Nephron progenitor cell (in vitro differentiated cells): Measurements from ENCODE around the gene NR3C2.

ENCODE experiments used
- DNase-seq: peaks from one replicate; pipeline ENCODE4 v3.0.0; 2021
- H3K27ac Mint-ChIP-seq: 2 replicates; pipeline ENCODE4 v1.8.0; 2021; ENCODE audit warnings: mild to moderate bottlenecking, moderate library complexity, mixed read lengths
- H3K27me3 Mint-ChIP-seq: 2 replicates; pipeline ENCODE4 v1.8.0; 2021; ENCODE audit warnings: mild to moderate bottlenecking, low read depth, mixed read lengths; ENCODE audit not compliant: poor library complexity
- H3K36me3 Mint-ChIP-seq: 2 replicates; pipeline ENCODE4 v1.8.0; 2021; ENCODE audit warnings: low read depth, mixed read lengths
- H3K4me1 Mint-ChIP-seq: 2 replicates; pipeline ENCODE4 v1.8.0; 2021; ENCODE audit warnings: mixed read lengths
- H3K4me3 Mint-ChIP-seq: 2 replicates; pipeline ENCODE4 v1.8.0; 2021; ENCODE audit warnings: mild to moderate bottlenecking, moderate library complexity, mixed read lengths
- H3K9me3 Mint-ChIP-seq: 2 replicates; pipeline ENCODE4 v1.8.0; 2021; ENCODE audit warnings: mild to moderate bottlenecking, moderate library complexity, mixed read lengths
- TF ChIP-seq, protein P1 (sequence below): fragments of 200-600 bp; sonication (generic); IDR thresholded peaks from 2 replicates; pipeline ENCODE4 v1.5.0; 2021; ENCODE audit warnings: antibody characterized with exemption

The NR3C2 gene

GRCh38 chr4:148445071-148445859, 3.1 kb upstream of the NR3C2 start:
- Mint-ChIP-seq H3K4me1 (peaks cover 18% of the 10 kb centered on the region), H3K27me3 (peaks cover 77% of the 10 kb centered on the region), H3K36me3 (no peaks in the 10 kb centered on the region), H3K4me3 (peak overlapping the region; percentile 86), H3K27ac (no peak overlapping the region), H3K9me3 (no peaks in the 10 kb centered on the region)
- peak; percentile 78 for DNase-seq
- TF ChIP-seq, protein P1, sequence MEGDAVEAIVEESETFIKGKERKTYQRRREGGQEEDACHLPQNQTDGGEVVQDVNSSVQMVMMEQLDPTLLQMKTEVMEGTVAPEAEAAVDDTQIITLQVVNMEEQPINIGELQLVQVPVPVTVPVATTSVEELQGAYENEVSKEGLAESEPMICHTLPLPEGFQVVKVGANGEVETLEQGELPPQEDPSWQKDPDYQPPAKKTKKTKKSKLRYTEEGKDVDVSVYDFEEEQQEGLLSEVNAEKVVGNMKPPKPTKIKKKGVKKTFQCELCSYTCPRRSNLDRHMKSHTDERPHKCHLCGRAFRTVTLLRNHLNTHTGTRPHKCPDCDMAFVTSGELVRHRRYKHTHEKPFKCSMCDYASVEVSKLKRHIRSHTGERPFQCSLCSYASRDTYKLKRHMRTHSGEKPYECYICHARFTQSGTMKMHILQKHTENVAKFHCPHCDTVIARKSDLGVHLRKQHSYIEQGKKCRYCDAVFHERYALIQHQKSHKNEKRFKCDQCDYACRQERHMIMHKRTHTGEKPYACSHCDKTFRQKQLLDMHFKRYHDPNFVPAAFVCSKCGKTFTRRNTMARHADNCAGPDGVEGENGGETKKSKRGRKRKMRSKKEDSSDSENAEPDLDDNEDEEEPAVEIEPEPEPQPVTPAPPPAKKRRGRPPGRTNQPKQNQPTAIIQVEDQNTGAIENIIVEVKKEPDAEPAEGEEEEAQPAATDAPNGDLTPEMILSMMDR, result no peak

GRCh38 chr4:148444296-148445070, 2.3 kb upstream of the NR3C2 start:
- TF ChIP-seq, protein P1, result no peak
- no peak overlapping the region for H3K27ac Mint-ChIP-seq
- no peaks in the 10 kb centered on the region for H3K36me3 Mint-ChIP-seq
- peak overlapping the region; percentile 98 for H3K4me3 Mint-ChIP-seq
- peaks cover 85% of the 10 kb centered on the region for H3K27me3 Mint-ChIP-seq
- peaks cover 18% of the 10 kb centered on the region for H3K4me1 Mint-ChIP-seq
- H3K9me3 Mint-ChIP-seq, result no peaks in the 10 kb centered on the region
- peak; percentile 66 for DNase-seq

DNA sequence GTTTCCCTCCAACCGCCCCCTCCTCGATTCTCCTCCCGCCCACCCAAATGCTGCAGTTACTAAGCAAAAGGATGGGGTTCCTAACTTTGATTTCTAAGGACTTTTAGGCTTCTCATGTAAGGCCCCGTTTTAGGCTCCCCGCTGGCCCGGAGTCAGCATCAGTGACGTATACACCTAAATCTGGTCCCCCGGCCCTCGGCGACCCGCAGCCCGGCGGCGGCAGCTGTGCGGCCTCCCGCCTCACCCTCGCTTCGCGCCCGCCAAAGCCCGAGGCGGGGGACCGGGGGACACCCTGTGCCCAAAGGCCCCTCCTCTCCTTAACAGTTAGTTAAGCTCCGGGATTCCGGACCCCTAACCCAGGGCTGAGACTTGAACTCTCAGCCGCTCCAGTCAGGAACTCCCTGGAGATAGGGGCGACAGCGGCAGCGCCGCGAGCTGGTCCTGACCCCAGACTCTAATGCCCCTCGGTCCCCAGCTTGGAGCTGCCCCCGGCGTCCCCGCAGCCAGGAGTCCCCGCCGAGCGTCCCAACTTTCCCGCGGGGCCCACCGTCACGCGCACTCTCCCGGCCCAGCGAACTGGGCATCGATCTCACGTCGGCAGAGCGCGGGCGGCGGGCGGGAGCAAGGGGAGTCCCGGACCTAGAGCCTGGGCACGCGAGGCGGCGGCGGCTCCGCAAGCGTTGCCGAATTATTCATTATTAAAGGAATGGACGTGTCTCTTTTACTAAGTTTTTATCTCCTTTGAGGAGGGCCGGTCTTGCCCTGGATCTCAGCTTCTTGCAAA, 1.5 kb upstream of the NR3C2 start:
- no peaks in the 10 kb centered on the region for H3K9me3 Mint-ChIP-seq
- peaks cover 18% of the 10 kb centered on the region for H3K4me1 Mint-ChIP-seq
- no peak overlapping the region for H3K27ac Mint-ChIP-seq
- TF ChIP-seq, protein P1, result no peak
- peak; percentile 39 for DNase-seq
- no peaks in the 10 kb centered on the region for H3K36me3 Mint-ChIP-seq
- H3K4me3 Mint-ChIP-seq, result peak overlapping the region; percentile 98
- peaks cover 86% of the 10 kb centered on the region for H3K27me3 Mint-ChIP-seq

DNA sequence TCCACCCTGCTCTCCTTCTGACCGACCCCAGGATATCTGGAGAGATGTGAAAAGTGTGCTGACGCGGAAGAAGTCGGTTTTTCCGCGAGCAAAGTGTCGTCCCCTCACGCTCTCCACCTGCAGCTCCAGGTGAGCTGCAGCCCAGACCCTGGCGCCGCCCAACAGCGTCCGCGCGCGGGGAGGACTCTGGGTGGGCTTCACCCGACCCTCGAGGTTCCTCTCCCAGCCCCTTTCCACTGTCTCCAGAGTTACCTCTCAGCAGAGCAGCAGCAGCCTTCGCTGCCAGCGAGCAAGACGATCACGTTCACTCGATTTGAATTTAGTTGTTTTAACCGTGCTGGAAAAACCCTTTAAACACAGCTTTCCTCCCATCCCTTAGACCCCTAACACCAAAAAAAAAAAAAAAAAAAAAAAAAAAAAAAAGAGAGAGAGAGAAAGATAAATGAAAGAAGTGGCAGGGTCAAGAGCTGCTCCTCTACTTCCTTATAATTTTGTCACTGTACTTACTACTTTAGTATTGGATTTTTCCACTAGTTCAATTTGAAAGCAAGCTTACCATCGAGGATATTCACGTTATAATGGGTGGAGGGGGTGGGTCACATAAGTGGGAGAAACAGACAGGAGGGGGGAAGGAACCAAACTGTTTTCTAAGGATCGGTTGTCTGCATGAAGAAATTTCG, 758 bp upstream of the NR3C2 start:
- Mint-ChIP-seq H3K27ac (no peak overlapping the region), H3K36me3 (no peaks in the 10 kb centered on the region), H3K9me3 (no peaks in the 10 kb centered on the region), H3K4me1 (peaks cover 18% of the 10 kb centered on the region), H3K27me3 (peaks cover 86% of the 10 kb centered on the region), H3K4me3 (peak overlapping the region; percentile 98)
- TF ChIP-seq, protein P1, result no peak
- DNase-seq, result no peak

DNA sequence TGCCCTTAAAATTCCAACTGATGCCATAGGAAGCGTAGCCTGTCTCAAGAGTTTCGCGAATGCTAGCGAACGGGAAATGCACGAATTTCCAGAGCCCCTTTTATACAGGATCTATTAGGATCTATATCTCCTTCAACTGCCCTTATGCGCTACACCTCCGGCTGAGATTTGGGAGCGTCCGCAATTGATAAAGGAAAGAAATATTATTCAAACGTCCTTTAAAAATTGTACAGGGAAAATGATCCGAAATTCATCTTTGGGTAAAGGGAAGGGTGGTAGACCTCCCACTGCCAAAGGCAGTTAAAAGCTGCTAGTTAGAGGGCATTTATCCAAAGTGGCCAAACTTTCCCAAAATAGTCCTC, 609 bp downstream of the NR3C2 start:
- TF ChIP-seq, protein P1, result no peak
- Mint-ChIP-seq H3K27me3 (peaks cover 79% of the 10 kb centered on the region), H3K4me3 (peak overlapping the region; percentile 98), H3K27ac (no peak overlapping the region), H3K9me3 (no peaks in the 10 kb centered on the region), H3K4me1 (peaks cover 18% of the 10 kb centered on the region), H3K36me3 (no peaks in the 10 kb centered on the region)
- DNase-seq, result no peak
